GM13976 (cell line): ENCODE results near the gene SLC25A41.

Source experiments
- DNase-seq: peaks from one replicate; pipeline ENCODE4 v3.0.0; 2012; ENCODE audit warnings: low spot score
- CTCF ChIP-seq: IDR thresholded peaks from 2 replicates; pipeline ENCODE4 v1.5.1; 2012; ENCODE audit warnings: borderline replicate concordance, mild to moderate bottlenecking; ENCODE audit not compliant: insufficient read depth; ENCODE audit errors: extremely low read depth, missing control alignments, control extremely low read depth
- in situ Hi-C: fragments of 300-500 bp; cut with MboI; formaldehyde crosslinking; loops from one replicate; pipeline ENCODE4 v1.12.0; 2022; ENCODE audit warnings: low sequenced_read_pairs, mixed read lengths, inconsistent platforms; ENCODE audit not compliant: unreplicated experiment

The SLC25A41 gene

GRCh38 chr19:6448045-6448444 is 14.5 kb upstream of the SLC25A41 start:
- no peak for TF ChIP-seq CTCF
- in situ Hi-C loops = no loop called here
- no peak for DNase-seq

GRCh38 chr19:6446452-6446851 is 12.9 kb upstream of the SLC25A41 start:
- no peak for TF ChIP-seq CTCF
- in situ Hi-C loops = no loop called here
- DNase-seq = no peak

GRCh38 chr19:6443986-6444385 is 10.4 kb upstream of the SLC25A41 start:
- in situ Hi-C loops = no loop called here

GRCh38 chr19:6442087-6442688 is 8.6 kb upstream of the SLC25A41 start:
- in situ Hi-C loops = no loop called here
- DNase-seq = no peak
- no peak for TF ChIP-seq CTCF

More at GRCh38 chr19:6443986-6444385, 10.4 kb upstream of the SLC25A41 start:
- no peak for DNase-seq
- TF ChIP-seq CTCF = no peak

GRCh38 chr19:6440905-6441304 is 7.3 kb upstream of the SLC25A41 start:
- in situ Hi-C loops = no loop called here
- no peak for DNase-seq
- TF ChIP-seq CTCF = no peak

GRCh38 chr19:6439743-6440142 is 6.2 kb upstream of the SLC25A41 start:
- TF ChIP-seq CTCF = no peak
- DNase-seq = no peak
- in situ Hi-C loops = no loop called here
